DMS153 treated with DMSO at 0.1 percent for 48 hours (cell line): ENCODE measurements around the gene DNHD1.
"Not testable (repeated sequence)": the region's sequence is repeated elsewhere in the genome, so short reads cannot be mapped to it uniquely, and the experiment has no call there.

Experiments used
- DNase-seq: peaks from one replicate; lab custom pipeline; 2025; ENCODE audit not compliant: unreplicated experiment; lab: John Stamatoyannopoulos, UW

The DNHD1 gene

DNA sequence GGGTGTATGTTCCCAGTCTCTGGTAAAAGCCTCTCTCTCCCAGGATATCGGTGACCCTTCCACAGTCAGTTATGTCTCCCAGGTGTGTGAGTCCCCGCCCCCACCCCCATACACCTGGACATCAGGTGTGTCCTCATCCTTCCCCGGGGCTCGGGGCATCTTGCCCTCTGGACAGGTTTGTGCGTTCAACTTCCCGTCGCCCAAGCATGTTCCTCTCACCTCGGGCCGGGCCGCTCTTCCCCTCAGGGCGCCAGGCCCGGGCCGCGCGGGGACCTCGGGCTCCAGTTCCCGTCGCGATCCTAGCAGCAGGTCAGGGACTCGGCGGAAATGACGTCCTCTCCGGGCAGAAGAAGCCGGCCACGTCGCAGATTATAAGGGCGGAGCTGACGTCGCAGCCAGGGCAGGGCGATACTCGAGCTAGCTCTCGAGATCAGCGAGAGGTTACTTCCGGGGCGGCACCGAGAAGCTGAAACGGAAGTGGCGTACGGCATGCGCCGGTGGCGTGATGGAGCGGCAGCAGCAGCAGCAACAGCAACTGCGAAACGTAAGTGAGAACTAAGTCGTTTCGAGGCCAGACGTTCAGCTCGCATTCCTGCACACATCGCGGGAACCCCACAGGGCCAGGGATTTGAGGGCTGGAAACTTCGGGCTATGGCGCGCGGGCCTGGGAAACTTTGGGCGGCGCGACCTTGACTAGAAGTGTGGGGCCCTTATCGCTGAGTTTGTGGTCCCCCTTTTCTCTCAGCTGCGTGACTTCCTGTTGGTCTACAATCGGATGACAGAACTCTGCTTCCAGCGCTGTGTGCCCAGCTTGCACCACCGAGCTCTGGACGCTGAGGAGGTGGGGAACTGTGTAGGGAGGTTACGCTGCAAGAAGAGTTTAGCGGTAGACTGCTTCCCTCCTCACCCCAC lies 15.8 kb upstream of the DNHD1 start, which contains the start of the genes ARFIP2 and TIMM10B:
Gene ARFIP2, minus strand, starts transcription at position 320 of the 912 bp plus-strand sequence. CDS start 910 bp downstream, outside the sequence.
Gene TIMM10B, plus strand, starts transcription at position 490 of the 912 bp plus-strand sequence. Its CDS starts 16 bp downstream, at position 506.
- DNase-seq, result peak; percentile 87

DNA sequence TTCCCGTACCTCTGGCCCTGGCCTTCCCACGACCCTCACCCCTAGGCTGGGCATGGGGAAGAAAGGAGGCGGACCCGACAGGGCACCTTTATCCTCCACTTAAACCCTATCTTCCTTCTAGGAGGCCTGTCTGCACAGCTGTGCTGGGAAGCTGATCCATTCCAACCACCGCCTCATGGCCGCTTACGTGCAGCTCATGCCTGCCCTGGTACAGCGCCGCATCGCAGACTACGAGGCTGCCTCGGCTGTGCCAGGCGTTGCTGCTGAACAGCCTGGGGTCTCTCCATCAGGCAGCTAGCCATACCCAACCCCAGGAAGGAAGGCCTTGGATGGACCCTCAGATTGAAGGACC lies 15.2 kb upstream of the DNHD1 start:
- no peak for DNase-seq

DNA sequence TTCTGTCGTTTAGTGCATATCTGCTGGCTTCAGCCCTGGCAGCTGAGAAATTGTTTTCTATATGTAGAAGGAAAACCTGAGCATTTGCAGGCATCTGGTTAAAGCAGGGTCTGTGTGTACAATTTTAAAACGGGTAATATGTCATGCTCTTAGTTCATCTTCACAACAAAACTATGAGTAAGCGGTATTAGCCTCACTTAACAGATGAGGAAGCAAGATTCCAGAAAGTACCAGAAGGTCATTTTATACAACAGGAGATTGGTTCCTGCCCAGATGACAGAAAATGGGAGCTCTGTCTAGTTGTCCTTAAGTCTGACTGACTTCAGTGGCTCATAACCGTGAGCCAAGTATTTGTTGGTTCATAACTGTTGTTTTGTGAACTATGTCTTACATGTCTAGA lies 14.6 kb upstream of the DNHD1 start:
- DNase-seq, result no peak

DNA sequence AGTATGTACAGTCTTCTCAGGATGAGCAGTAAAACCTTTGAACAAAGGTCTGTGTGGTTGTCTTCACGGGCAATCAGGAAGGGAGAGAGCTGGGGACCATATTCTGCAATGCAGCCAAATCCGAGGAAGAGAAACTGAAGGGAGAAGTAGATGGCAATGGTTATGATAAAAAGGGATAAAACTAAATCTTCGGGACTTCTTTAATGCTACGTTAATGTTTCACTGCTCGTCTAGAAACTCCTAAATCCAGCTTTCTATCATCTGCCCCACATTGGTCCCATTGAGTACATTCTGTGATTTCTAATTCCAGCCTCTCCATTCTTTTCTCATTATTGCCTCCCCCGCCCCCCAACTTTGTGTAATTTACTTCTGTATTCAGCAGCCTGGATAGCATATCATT lies 14.1 kb upstream of the DNHD1 start:
- DNase-seq, result no peak

DNA sequence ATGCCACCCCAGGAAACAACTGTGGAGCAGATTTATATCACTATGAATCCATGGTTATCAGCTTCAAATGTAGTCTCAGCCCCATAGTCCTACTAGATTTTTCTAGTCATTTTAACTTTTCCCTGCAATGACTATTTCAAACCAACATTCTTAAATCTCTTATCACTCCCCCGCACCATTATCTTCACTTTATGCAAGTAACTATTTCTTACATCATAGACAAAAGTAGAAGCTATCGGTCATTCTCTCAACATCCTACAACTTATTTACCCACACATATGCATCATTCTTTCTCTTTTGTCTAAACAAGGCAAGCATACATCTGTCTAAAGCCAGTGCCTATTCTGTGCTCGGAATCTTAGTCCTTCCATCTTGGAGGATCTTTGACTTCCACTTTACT lies 11.4 kb upstream of the DNHD1 start:
- DNase-seq, result no peak

DNA sequence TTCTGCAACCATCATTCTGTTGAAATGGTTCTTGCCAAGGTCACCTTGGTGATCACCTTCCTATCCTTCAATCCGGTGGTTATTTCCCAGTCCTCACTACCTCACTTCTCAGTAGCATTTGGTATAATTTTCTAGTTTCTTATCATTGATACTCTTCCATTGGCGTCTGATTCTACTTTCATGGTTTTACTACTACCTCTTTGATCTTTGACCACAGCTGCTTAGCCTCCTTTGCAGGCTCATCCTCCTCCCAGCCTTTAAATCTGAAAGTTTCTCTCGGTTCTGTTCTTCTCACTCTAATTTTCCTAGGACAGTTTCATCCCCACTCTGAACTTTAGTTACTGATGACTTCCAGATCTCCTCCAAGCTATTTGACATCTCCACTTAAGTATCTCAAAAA lies 10.8 kb upstream of the DNHD1 start:
- no peak for DNase-seq

DNA sequence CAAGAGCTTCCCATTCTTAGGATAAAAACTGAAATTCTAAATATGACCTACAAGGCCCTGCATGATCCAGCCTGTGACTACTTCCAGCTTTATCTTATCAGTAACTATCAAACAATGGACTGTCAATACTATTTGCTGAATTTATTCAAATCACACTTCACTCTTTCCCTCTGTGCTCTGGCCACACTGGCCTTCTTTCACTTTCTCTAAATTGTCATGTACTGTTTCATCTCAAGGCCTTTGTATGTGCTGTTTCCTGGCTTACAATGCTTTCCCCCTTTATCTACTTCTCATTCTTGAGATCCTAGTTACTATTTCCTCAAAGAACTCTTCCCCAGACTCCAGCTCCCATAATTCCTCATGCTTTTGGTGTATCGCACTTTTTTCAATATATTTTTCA lies 10.1 kb upstream of the DNHD1 start:
- DNase-seq, result no peak

DNA sequence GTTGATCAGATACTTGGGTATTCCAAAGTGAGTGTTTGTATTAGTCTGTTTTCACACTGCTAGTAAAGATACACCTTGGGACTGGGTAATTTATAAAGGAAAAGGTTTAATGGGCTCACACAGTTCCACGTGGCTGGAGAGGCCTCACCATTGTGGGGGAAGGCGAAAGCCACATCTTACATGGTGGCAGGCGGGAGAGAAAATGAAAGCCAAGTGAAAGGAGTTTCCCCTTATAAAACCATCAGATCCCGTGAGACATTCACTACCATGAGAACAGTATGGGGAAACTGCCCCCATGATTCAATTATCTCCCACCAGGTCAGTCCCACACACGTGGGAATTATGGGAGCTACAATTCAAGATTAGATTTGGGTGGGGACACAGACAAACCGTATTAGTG lies 8.7 kb upstream of the DNHD1 start:
- no peak for DNase-seq

DNA sequence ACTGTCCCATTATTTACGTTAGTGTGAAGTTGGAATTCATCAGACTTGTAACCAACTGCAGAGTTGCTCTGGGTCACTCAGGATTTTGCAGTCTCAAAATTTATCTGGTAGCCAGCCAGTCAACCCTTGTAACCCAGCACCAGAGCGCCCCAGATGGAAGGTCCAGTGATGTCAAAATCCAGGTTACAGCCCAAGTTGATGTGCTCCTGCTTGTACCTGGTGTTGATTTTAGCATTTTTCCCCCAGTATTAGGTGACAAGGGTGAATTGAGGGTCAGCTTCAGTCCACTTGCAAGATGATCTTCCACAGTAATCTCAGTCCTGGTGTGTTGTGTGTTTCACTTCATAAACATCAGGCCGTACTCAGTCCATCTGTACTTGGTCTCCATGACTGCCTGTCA lies 8.3 kb upstream of the DNHD1 start:
- DNase-seq, result no peak

DNA sequence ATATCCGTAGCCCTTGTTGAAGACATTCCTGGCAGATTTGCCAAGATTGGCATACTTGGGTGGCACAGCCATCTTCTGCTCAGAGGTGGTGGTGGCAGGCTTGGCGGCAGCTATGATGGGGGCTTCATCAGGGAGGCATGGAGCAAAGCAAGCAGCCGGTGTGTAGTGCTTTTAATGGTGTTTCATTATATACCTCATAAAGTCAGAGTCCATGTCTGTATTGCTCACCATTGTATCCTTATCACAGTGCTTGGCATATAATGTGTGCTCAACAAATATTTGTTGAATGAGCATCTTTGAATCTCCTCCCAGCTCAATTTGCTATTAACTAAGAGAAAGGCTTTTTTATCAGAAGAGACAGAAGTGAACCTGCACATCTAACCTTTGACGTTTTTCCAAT lies 7.8 kb upstream of the DNHD1 start:
- no peak for DNase-seq

DNA sequence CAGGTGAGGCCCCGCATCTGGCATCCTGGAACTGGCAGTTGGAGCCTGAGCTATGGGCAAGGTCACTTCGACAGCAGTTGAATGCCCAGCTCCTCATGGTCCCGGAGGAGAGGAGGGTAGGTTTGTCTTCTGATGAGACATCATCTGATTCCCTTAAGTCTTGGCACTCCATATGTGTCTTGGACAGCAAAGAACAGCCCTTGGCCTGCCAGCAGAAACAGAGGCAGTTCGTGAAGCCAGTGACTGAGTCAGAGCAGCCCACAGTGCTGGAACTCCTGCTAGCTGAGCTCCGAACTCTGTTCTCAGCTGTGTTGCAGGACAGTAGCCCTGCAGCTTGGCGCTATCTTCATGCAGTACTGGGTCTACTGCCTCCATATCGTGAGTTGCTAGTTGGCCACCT lies 1.0 kb downstream of the DNHD1 start:
- DNase-seq, result no peak

DNA sequence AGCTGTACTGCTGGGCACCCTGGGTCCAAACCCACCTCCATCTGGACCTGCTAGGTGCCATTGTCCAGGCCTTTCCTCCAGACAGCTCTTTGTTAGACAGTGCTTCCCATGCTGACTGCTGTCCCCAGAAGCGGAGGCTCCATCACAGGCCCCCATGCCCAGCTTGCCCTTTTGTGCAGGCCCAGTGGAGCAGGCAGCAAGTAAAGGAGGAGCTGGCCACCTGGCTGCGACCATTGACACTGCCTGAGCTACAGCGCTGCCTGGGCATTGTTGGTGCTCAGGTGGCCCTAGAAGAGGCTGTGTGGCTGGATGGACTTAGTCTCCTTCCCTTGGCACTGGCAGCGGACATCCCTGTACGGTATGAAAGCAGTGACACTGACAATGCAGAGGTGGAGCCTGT lies 1.5 kb downstream of the DNHD1 start:
- DNase-seq, result no peak

DNA sequence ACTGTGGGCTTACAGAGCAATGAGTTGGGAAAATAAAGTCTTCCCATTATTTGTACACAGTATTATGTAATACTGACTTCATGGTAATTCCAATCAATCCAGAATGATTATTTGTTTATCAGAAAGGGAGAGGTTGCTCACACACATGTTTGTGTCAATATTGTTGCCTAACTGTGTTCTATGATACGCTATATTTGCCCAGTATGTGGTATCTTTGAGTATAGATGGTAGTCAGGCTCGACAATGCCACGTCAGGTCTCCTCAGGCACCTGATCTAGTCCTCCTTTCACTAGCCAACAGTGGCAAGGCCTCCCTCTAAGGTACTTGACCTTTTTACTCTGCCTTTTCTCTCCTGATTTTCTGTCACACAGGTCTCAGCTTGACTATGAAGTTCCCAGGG lies 5.3 kb downstream of the DNHD1 start:
- no peak for DNase-seq

DNA sequence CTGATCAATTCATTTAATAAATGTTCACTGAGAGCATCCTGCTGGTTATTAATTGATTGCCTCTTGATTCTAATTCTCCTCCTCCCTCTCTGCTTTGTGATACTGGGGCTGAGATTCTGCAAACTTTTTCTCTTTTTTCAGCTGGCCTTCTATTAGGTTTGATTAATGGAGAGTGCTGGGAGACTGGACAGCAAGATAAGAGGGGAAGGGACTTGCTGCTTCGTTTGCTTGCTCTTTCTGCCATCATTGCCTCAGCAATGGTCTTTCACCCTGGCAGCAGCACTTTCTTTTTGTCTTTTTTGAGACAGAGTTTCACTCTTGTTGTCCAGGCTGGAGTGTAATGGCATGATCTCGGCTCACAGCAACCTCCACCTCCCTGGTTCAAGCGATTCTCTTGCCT lies 7.1 kb downstream of the DNHD1 start:
- no peak for DNase-seq

DNA sequence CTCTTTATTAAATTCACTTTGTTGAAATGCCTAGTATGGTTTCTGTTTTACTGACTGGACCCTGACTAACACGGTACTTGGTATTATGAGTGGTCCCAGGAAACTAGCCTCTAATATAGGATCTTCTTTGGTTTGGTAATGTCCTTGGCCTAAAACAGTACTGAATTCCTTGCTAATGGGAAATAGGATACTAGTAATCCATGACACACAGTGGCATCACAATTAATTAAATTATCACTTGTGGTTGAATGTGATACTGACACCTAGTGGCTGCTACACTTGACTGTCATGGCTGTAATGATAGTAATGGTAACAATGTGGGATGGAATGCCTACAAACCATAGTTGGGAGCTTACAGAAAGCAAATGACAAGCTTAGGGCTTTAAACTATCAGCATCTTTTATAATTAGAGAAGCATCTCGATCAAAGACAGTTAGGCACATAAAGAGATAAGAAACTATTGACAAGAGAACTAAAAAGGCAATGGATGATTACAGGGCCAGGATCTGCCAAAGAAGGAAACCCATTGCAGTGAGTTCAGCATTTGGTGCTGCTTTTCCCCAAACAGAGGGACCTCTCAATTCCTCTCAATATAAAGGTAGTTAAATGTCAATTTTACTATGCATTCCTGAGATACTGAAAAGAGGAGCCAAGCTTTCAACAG lies 8.6 kb downstream of the DNHD1 start:
- DNase-seq, result peak; percentile 54

DNA sequence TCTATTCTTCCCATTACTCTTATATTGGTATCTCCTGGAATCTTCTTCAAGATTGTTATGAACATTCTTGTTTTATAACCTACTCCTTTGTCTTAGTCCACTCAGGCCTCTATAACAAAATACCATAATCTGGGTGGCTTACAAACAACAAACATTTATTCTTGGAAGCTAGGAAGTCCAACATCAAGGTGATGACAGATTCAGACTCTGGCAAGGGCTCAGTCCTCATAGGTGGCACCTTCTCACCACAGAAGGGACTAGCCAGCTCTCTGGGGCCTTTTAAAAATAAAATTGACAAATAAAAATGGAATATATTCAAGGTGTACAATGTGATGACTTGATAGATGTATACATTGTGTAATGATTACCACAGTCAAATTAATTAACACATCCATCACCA lies 19.8 kb downstream of the DNHD1 start:
- DNase-seq, result no peak

DNA sequence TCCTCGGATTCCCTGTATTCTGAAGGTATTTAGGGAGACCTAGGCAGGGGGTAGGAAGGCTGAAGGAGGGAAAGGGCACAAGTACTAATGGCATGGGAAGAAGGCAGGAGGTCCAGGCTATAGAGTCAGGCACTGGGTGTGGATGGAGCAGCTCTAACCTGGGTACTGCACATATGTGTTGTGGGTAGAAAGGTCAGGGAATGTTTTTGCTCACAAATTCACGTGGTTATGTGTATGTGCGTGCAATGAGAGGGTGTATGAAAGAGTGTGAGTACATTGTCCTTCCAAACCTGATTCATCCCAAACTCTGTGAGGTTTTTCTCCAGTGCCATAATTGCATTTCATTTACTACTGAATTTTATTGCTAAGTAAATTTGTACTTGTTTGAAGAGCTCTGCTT lies 23.2 kb downstream of the DNHD1 start:
- no peak for DNase-seq

DNA sequence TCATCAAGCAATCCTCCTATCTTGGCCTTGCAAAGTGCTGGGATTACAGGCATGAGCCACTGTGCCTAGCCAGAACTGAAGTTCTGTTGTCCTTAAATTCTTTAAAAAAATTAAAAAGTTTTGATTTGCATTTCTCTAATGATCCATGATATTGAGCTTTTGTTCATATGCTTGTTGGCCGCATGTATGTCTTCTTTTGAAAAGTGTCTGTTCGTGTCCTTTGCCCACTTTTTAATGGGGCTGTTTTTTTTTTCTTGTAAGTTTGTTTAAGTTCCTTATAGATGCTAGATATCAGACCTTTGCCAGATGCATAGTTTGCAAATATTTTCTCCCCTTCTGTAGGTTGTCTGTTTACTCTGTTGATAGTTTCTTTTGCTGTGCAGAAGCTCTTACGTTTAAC lies 24.9 kb downstream of the DNHD1 start:
- not testable (repeated sequence) for DNase-seq

DNA sequence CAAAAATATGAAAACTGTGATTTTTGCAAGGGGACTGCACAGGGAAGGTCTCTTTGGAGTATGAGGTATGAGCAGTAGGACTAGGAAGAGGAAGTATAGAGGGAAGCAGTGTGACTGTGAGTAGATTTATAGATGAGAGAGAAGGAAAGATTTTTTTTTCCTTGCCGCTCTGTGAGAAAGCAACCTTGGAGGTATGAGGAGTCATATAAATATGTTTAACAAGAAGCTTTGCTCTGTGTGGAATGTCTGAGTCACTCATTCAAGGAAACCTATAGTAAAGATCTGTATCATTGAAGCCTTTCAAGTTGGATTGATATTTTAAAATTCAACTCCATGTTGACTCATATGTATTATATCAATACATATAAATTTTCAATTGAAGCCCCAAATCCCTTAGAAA lies 26.2 kb downstream of the DNHD1 start:
- DNase-seq, result no peak

DNA sequence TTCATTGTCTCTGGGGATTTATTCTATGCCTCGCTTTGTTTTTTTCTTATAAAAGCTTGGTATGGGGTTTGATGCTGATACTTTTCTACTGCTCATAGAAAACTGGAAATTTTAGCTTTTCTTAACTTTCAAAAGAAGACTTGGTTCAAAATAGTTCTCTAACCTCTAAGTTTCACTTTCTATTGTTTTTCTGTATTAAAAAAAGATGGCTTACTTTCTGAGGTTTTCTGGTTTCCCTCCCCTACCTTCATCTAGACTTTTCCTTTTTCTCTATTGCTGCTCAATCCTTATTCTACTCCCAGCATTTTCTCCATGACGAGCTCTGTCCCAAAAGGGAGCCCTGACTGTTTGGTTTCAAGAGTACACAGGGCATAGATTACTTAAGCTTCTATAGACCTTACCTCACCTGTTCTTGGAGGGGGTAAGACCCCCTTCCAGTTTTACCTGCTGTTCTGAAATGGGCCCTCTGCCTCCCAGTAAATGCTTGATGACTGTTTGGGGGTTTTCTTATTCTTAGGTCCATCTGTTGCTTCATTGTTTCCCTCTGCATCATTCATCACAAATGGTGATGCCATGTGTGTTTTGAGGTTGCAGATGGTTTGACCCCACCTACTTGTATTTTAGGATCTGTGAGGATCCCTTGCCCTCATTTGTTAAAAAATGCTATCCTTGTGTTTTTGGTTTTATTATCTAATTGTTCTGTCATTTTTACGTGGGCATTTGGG lies 29.5 kb downstream of the DNHD1 start:
- no peak for DNase-seq

DNA sequence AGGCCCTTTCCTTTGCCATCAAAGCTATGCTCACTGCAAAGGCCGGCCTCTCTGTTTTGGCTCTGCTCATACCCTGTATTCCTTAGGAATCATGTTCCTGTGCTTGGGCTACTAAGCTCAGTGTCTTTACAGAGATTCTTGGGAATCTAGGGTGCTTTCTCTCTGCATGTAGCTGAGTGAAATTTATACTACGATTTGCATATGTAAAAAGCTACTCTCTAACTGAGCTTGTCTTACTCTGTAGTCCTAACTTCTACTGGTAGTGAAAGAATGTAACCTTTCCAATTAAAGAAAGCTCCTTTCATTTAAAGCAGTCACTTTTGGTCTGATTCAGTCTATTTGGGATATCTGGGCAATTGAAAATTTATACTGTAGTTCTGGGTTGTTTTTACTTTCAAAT lies 32.2 kb downstream of the DNHD1 start:
- no peak for DNase-seq

DNA sequence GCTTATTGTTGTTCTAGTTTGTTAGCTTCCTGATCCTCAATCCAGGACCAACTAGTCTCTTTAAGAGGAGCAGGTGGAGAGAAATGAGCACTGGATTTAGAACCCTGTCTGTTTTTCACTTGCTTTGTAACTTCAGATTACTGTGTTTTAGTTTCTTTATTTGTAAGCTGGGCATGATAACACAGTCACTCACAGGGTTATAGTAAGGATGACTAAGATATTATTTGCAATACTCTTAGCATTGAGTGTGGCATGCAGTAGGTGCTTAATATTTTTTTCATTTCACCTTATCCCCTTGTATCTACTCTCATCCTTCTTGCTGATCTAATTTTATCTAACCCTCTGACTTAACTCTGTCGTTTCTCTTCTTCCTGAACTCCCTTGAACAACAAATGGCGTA lies 33.8 kb downstream of the DNHD1 start:
- no peak for DNase-seq
